MCF 10A (cell line): ENCODE data around the gene CCT6B. TPM values are rescaled to one million over a fixed set of nuclear protein-coding genes. Genes with fewer than 3 reads are reported as not detected.

ENCODE experiments used
- BruUV-seq: library from RNA; stranded (reverse); fragments of 400-500 nt; replicated peaks from 2 replicates; lab custom pipeline; 2021; lab: Mats Ljungman, UMichigan
- CTCF ChIA-PET: fragments of 300-600 bp; sonication (Branson Sonifier 250); formaldehyde crosslinking; extraction: SDS; loops from one replicate; lab custom pipeline; 2021; ENCODE audit warnings: antibody characterized with exemption, inconsistent platforms; lab: Yijun Ruan, JAX
- POLR2A ChIA-PET: fragments of 300-600, 350-650 bp; sonication (Branson Sonifier 250); formaldehyde crosslinking; extraction: SDS; loops from one replicate; lab custom pipeline; 2020; ENCODE audit warnings: antibody characterized with exemption, inconsistent platforms; lab: Yijun Ruan, JAX
- DNase-seq: peaks from one replicate; pipeline ENCODE4 v3.0.0-alpha.2; 2018; ENCODE audit not compliant: unreplicated experiment
- H3K27ac Mint-ChIP-seq: one replicate; pipeline ENCODE4 v1.8.0; 2022; ENCODE audit warnings: mild to moderate bottlenecking, low read depth, mixed read lengths; ENCODE audit not compliant: unreplicated experiment
- H3K27me3 Mint-ChIP-seq: one replicate; pipeline ENCODE4 v1.8.0; 2022; ENCODE audit warnings: mixed read lengths; ENCODE audit not compliant: insufficient read depth, unreplicated experiment
- H3K36me3 Mint-ChIP-seq: one replicate; pipeline ENCODE4 v1.8.0; 2022; ENCODE audit warnings: mild to moderate bottlenecking, moderate library complexity, mixed read lengths; ENCODE audit not compliant: insufficient read depth, unreplicated experiment
- H3K4me1 Mint-ChIP-seq: one replicate; pipeline ENCODE4 v1.8.0; 2022; ENCODE audit warnings: mixed read lengths; ENCODE audit not compliant: insufficient read depth, unreplicated experiment
- H3K4me3 Mint-ChIP-seq: one replicate; pipeline ENCODE4 v1.8.0; 2022; ENCODE audit warnings: mild to moderate bottlenecking, moderate library complexity, mixed read lengths; ENCODE audit not compliant: unreplicated experiment
- H3K9me3 Mint-ChIP-seq: one replicate; pipeline ENCODE4 v1.8.0; 2022; ENCODE audit warnings: mixed read lengths; ENCODE audit not compliant: unreplicated experiment
- CTCF ChIP-seq: fragments of 200-600 bp; IDR thresholded peaks from one replicate; pipeline ENCODE4 v1.8.0; 2022; ENCODE audit warnings: antibody characterized with exemption, mild to moderate bottlenecking; ENCODE audit not compliant: unreplicated experiment
- intact Hi-C: fragments of 100-400 bp; cut with micrococcal nuclease; formaldehyde crosslinking; loops from 2 replicates; pipeline ENCODE4 v1.14.1; 2022
- total RNA-seq: library from RNA; stranded (reverse); gene quantifications from 2 replicates; pipeline ENCODE4 v1.2.3, GENCODE V29; 2022

Gene CCT6B
- total RNA-seq, 1 experiment from 2014 or later, result 5.7 TPM

GRCh38 chr17:34999456-34999855 is 38.2 kb upstream of the CCT6B start:
- ChIA-PET POLR2A (interaction anchor here (0.6 to 1.4 kb wide), 3 partner anchors 62 to 119 kb away, joined by 3 to 4 read pairs (median 3); no protein-coding TSS in a partner anchor), CTCF (interaction anchor here (0.6 to 7.9 kb wide), 13 partner anchors 10 to 140 kb away, joined by 3 to 97 read pairs (median 3); partner anchors contain the start of genes FNDC8 and RAD51D)
- no peaks in the 10 kb centered on the region for H3K27me3 Mint-ChIP-seq
- H3K27ac Mint-ChIP-seq, result no peak overlapping the region
- DNase-seq, result no peak
- intact Hi-C loops, result loop anchor here (10.0 kb wide), 1 partner anchor 535 kb away; the partner anchor contains the start of gene SLFN12L
- H3K4me1 Mint-ChIP-seq, result no peaks in the 10 kb centered on the region
- H3K36me3 Mint-ChIP-seq, result peaks cover 28% of the 10 kb centered on the region
- H3K4me3 Mint-ChIP-seq, result no peak overlapping the region
- no peaks in the 10 kb centered on the region for H3K9me3 Mint-ChIP-seq
- BruUV-seq, result no TSS peak
- no peak for TF ChIP-seq CTCF

GRCh38 chr17:34998205-34998604 is 36.9 kb upstream of the CCT6B start:
- intact Hi-C loops, result loop anchor here (1.0 to 10.0 kb wide), 4 partner anchors 91 to 578 kb away; partner anchors contain the start of gene SLFN12L
- peaks cover 17% of the 10 kb centered on the region for H3K36me3 Mint-ChIP-seq
- H3K9me3 Mint-ChIP-seq, result no peaks in the 10 kb centered on the region
- no peaks in the 10 kb centered on the region for H3K4me1 Mint-ChIP-seq
- CTCF ChIA-PET, result interaction anchor here (0.7 to 7.9 kb wide), 15 partner anchors 11 to 133 kb away, joined by 3 to 97 read pairs (median 4); partner anchors contain the start of genes FNDC8 and RAD51D
- no TSS peak for BruUV-seq
- no peak overlapping the region for H3K4me3 Mint-ChIP-seq
- peak; percentile 85 for TF ChIP-seq CTCF
- POLR2A ChIA-PET, result no interaction called here
- no peaks in the 10 kb centered on the region for H3K27me3 Mint-ChIP-seq
- H3K27ac Mint-ChIP-seq, result no peak overlapping the region
- peak; percentile 64 for DNase-seq

- Mint-ChIP-seq H3K9me3 (no peaks in the 10 kb centered on the region), H3K36me3 (peaks cover 17% of the 10 kb centered on the region), H3K27me3 (no peaks in the 10 kb centered on the region), H3K4me3 (no peak overlapping the region), H3K27ac (no peak overlapping the region), H3K4me1 (no peaks in the 10 kb centered on the region)
- peak; percentile 8 for DNase-seq
- CTCF ChIA-PET, result interaction anchor here (0.6 to 7.9 kb wide), 13 partner anchors 10 to 133 kb away, joined by 3 to 97 read pairs (median 5); partner anchors contain the start of genes FNDC8 and RAD51D
- POLR2A ChIA-PET, result interaction anchor here (1.3 to 1.4 kb wide), 2 partner anchors 24 to 123 kb away, joined by 3 to 4 read pairs; partner anchors contain the start of gene RAD51D
- no TSS peak for BruUV-seq
- intact Hi-C loops, result loop anchor here (10.0 kb wide), 1 partner anchor 537 kb away; the partner anchor contains the start of gene SLFN12L
- TF ChIP-seq CTCF, result no peak
These were observed 36.1 kb upstream of the CCT6B start for GRCh38 chr17:34997355-34997862.
